ENCODE data around the gene PABPN1L. TPM values are rescaled to one million over a fixed set of nuclear protein-coding genes. Genes with fewer than 3 reads are reported as not detected.
A peak's percentile ranks its signal among the peaks of the same experiment; 100 is the strongest.

PABPN1L gene
- not detected for total RNA-seq
- not detected for polyA plus RNA-seq
- long read RNA-seq, donor 1 = 0 reads
- long read RNA-seq, donor 2 = 0 reads

- Histone ChIP-seq H3K27ac (no peak within 1 kb of the TSS), H3K9me3 (no peaks in the 10 kb centered on the region), H3K4me1 (no peaks in the 10 kb centered on the region), H3K36me3 (ENCODE audit: insufficient read depth in 1 of 2, low read depth in 1 of 2) (peaks cover 0 to 19% of the 10 kb centered on the region in 2 donors), H3K27me3 (ENCODE audit: insufficient read depth in 3 of 3, low read length in 2 of 3) (no peaks in the 10 kb centered on the region), H3K4me3 (no peak within 1 kb of the TSS)
- DNase-seq (no peak), ATAC-seq (no peak)
- intact Hi-C loops (cut with DNase I) = no loop called here
- TF ChIP-seq CTCF (IDR thresholded peaks at IDR 0.05) = no peak
- WGBS, 3 donors = 80 to 84% (median 82%) methylated on average over 17 to 20 of the region's 20 CpGs
These were observed at the start of gene PABPN1L for GRCh38 chr16:88866151-88866920. Gene PABPN1L (minus strand): TSS chr16:88866660. CDS start chr16:88866606, 54 bp downstream.

GRCh38 chr16:88915639-88916327, 49.3 kb upstream of the PABPN1L start:
- no peaks in the 10 kb centered on the region for H3K36me3 ChIP-seq (ENCODE audit: insufficient read depth in 1 of 2, low read depth in 1 of 2)
- no peaks in the 10 kb centered on the region for H3K4me1 ChIP-seq
- H3K27me3 ChIP-seq (ENCODE audit: insufficient read depth in 3 of 3, low read length in 2 of 3) = peaks cover 0 to 3% (median 0%) of the 10 kb centered on the region in 3 donors
- no peak for ATAC-seq
- intact Hi-C loops (cut with DNase I) = loop anchor here (2.0 to 10.0 kb wide), 2 partner anchors 99 to 101 kb away; partner anchors contain the start of gene APRT (in 1 of the 2)
- H3K4me3 ChIP-seq = no peak overlapping the region
- WGBS, 3 donors = 79 to 87% (median 80%) methylated on average over 20 to 28 of the region's 30 CpGs
- no peak for DNase-seq
- H3K9me3 ChIP-seq = no peaks in the 10 kb centered on the region
- no peak overlapping the region for H3K27ac ChIP-seq
- TF ChIP-seq CTCF (IDR thresholded peaks at IDR 0.05) = no peak

GRCh38 chr16:88914750-88915368, 48.4 kb upstream of the PABPN1L start:
- H3K27me3 ChIP-seq (ENCODE audit: insufficient read depth in 3 of 3, low read length in 2 of 3) = peaks cover 0 to 3% (median 0%) of the 10 kb centered on the region in 3 donors
- intact Hi-C loops (cut with DNase I) = loop anchor here (2.0 to 10.0 kb wide), 2 partner anchors 98 to 100 kb away; partner anchors contain the start of gene APRT (in 1 of the 2)
- no peak overlapping the region for H3K4me3 ChIP-seq
- TF ChIP-seq CTCF (IDR thresholded peaks at IDR 0.05) = no peak
- WGBS, 3 donors = 13 to 27% (median 25%) methylated on average over 15 to 20 of the region's 20 CpGs
- no peaks in the 10 kb centered on the region for H3K4me1 ChIP-seq
- ATAC-seq (peak; percentile 51 to 72 (median 60)), DNase-seq (peak; percentile 59 to 81)
- H3K9me3 ChIP-seq = no peaks in the 10 kb centered on the region
- H3K27ac ChIP-seq = no peak overlapping the region
- no peaks in the 10 kb centered on the region for H3K36me3 ChIP-seq (ENCODE audit: insufficient read depth in 1 of 2, low read depth in 1 of 2)

GRCh38 chr16:88913870-88914269, 47.4 kb upstream of the PABPN1L start:
- Histone ChIP-seq H3K4me3 (no peak overlapping the region), H3K4me1 (no peaks in the 10 kb centered on the region), H3K36me3 (ENCODE audit: insufficient read depth in 1 of 2, low read depth in 1 of 2) (no peaks in the 10 kb centered on the region), H3K27ac (no peak overlapping the region), H3K9me3 (no peaks in the 10 kb centered on the region), H3K27me3 (ENCODE audit: insufficient read depth in 3 of 3, low read length in 2 of 3) (peaks cover 0 to 3% (median 0%) of the 10 kb centered on the region in 3 donors)
- intact Hi-C loops (cut with DNase I) = loop anchor here (2.0 to 10.0 kb wide), 2 partner anchors 97 to 99 kb away; partner anchors contain the start of gene APRT (in 1 of the 2)
- WGBS, 3 donors = 96% methylated on average over 13 of the region's 13 CpGs
- DNase-seq = no peak
- TF ChIP-seq CTCF (IDR thresholded peaks at IDR 0.05) = no peak
- ATAC-seq = no peak

Measured in psoas muscle (tissue), 8 donors.